ENCODE measurements around the gene HSD17B3.
"Not testable (repeated sequence)": the region's sequence is repeated elsewhere in the genome, so short reads cannot be mapped to it uniquely, and the experiment has no call there.

DNA sequence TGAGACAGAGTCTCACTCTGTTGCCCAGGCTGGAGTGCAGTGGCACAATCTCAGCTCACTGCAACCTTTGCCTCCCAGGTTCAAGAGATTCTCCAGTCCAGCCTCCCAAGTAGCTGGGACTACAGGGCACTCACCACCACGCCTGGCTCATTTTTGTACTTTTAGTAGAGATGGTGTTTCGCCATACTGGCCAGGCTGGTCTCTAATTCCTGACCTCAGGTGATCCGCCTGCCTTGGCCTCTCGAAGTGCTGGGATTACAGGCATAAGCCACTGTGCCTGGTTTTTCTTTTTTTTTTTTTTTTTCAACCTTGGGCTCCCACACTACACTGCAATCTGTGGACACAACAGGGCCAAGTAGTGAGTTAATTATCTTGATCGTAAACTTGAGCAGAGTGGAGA is 20.8 kb upstream of the HSD17B3 start:
- TF ChIP-seq, protein P1, sequence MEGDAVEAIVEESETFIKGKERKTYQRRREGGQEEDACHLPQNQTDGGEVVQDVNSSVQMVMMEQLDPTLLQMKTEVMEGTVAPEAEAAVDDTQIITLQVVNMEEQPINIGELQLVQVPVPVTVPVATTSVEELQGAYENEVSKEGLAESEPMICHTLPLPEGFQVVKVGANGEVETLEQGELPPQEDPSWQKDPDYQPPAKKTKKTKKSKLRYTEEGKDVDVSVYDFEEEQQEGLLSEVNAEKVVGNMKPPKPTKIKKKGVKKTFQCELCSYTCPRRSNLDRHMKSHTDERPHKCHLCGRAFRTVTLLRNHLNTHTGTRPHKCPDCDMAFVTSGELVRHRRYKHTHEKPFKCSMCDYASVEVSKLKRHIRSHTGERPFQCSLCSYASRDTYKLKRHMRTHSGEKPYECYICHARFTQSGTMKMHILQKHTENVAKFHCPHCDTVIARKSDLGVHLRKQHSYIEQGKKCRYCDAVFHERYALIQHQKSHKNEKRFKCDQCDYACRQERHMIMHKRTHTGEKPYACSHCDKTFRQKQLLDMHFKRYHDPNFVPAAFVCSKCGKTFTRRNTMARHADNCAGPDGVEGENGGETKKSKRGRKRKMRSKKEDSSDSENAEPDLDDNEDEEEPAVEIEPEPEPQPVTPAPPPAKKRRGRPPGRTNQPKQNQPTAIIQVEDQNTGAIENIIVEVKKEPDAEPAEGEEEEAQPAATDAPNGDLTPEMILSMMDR (IDR thresholded peaks at IDR 0.05) = not testable (repeated sequence)
- not testable (repeated sequence) for TF ChIP-seq POLR2A (IDR thresholded peaks at IDR 0.05)

Measured in thyroid gland (tissue), 4 donors.